B cell (primary cell): ENCODE measurements around the gene GBP7. TPM values are rescaled to one million over a fixed set of nuclear protein-coding genes. Genes with fewer than 3 reads are reported as not detected.

Source experiments
- ATAC-seq: fragments of 200-7000 bp; cut with Tn5 transposase; one replicate; pipeline ENCODE4 v1.10.0; 2021; ENCODE audit warnings: low read depth, mild to moderate bottlenecking, moderate number of reproducible peaks, moderate library complexity
- CTCF ChIA-PET: fragments of 350-600 bp; sonication (Branson Sonifier 250); formaldehyde crosslinking; loops from one replicate; lab custom pipeline; 2021; ENCODE audit warnings: antibody characterized with exemption, inconsistent platforms; lab: Charles Lee
- POLR2A ChIA-PET: fragments of 350-600 bp; sonication (Branson Sonifier 250); formaldehyde crosslinking; loops from one replicate; lab custom pipeline; 2021; ENCODE audit warnings: antibody characterized with exemption; lab: Charles Lee
- DNase-seq: peaks from one replicate; pipeline ENCODE4 v3.0.0; 2013
- H2AFZ ChIP-seq: 2 replicates; pipeline ENCODE4 v1.6.1; 2012; ENCODE audit warnings: mild to moderate bottlenecking, low read depth, low read length; ENCODE audit not compliant: insufficient read depth, poor library complexity, severe bottlenecking
- H3K27ac ChIP-seq, 2 donors: 1 replicate in 1 of 2; 2 replicates in 1 of 2; pipeline ENCODE4 v1.5.1; 2012 to 2013; ENCODE audit warnings: low read length in 2 of 2, mild to moderate bottlenecking in 2 of 2, moderate library complexity in 1 of 2
- H3K27me3 ChIP-seq, 4 experiments: fragments of 200-600 bp in 1 of 4; sonication (generic) in 1 of 4; replicated peaks in 1 of 4; 1 replicate in 2 of 4; 2 replicates in 2 of 4; pipeline versions ENCODE4 v1.6.1 to v1.7.0; 2013 to 2016; ENCODE audit warnings: low read length in 3 of 4, mild to moderate bottlenecking in 2 of 4, mixed read lengths in 1 of 4, moderate library complexity in 1 of 4; ENCODE audit not compliant: insufficient read depth in 4 of 4, control insufficient read depth in 3 of 4; ENCODE audit errors: control extremely low read depth in 1 of 4
- H3K36me3 ChIP-seq, 2 experiments: replicated peaks in 1 of 2; 1 replicate in 1 of 2; 2 replicates in 1 of 2; pipeline versions ENCODE4 v1.6.1 to v1.7.1; 2013; ENCODE audit warnings: low read length in 1 of 2; ENCODE audit not compliant: insufficient read depth in 2 of 2, control insufficient read depth in 1 of 2; ENCODE audit errors: control extremely low read depth in 1 of 2, extremely low read depth in 1 of 2
- H3K4me1 ChIP-seq, 2 donors: fragments of 200-600 bp in 1 of 2; sonication (generic) in 1 of 2; 1 replicate in 1 of 2; 2 replicates in 1 of 2; pipeline versions ENCODE4 v1.5.1 to v1.6.1; 2013 to 2017; ENCODE audit warnings: low read length in 2 of 2; ENCODE audit not compliant: control insufficient read depth in 2 of 2, insufficient read depth in 2 of 2
- H3K4me2 ChIP-seq: replicated peaks from 2 replicates; pipeline ENCODE3; 2012; ENCODE audit warnings: mild to moderate bottlenecking, low read depth, low read length; ENCODE audit not compliant: poor library complexity, severe bottlenecking
- H3K4me3 ChIP-seq, 5 experiments: fragments of 200-600 bp in 1 of 5; sonication (generic) in 1 of 5; 1 replicate in 3 of 5; 2 replicates in 2 of 5; pipeline versions ENCODE4 v1.5.1 to v1.7.0; 2011 to 2016; ENCODE audit warnings: low read length in 4 of 5, mild to moderate bottlenecking in 4 of 5, low read depth in 2 of 5, control low read depth in 1 of 5, moderate library complexity in 1 of 5; ENCODE audit not compliant: insufficient read depth in 1 of 5; ENCODE audit errors: control extremely low read depth in 1 of 5, extremely low read depth in 1 of 5
- H3K79me2 ChIP-seq: fragments of 200-600 bp; sonication (generic); one replicate; pipeline ENCODE4 v1.6.0; 2016; ENCODE audit warnings: low read length; ENCODE audit not compliant: control insufficient read depth, insufficient read depth
- H3K9ac ChIP-seq: fragments of 200-600 bp; sonication (generic); 2 replicates; pipeline ENCODE4 v1.6.1; 2017; ENCODE audit warnings: mild to moderate bottlenecking, low read length, moderate library complexity
- H3K9me3 ChIP-seq, 3 donors: one replicate each; pipeline versions ENCODE4 v1.6.1 to v1.7.1; 2013; ENCODE audit warnings: low read length in 2 of 3; ENCODE audit not compliant: control insufficient read depth in 2 of 3, insufficient read depth in 1 of 3; ENCODE audit errors: control extremely low read depth in 1 of 3
- H4K20me1 ChIP-seq: 2 replicates; pipeline ENCODE4 v1.6.0; 2012; ENCODE audit warnings: mild to moderate bottlenecking, low read length; ENCODE audit not compliant: insufficient read depth, control insufficient read depth, poor library complexity, severe bottlenecking
- H3K27ac Mint-ChIP-seq: one replicate; pipeline ENCODE4 v1.8.0; 2021; ENCODE audit warnings: mixed read lengths
- H3K27me3 Mint-ChIP-seq: one replicate; pipeline ENCODE4 v1.8.0; 2021; ENCODE audit warnings: mixed read lengths
- H3K4me1 Mint-ChIP-seq: one replicate; pipeline ENCODE4 v1.8.0; 2021; ENCODE audit warnings: mixed read lengths
- H3K4me3 Mint-ChIP-seq: one replicate; pipeline ENCODE4 v1.8.0; 2021; ENCODE audit warnings: mixed read lengths
- H3K9me3 Mint-ChIP-seq: one replicate; pipeline ENCODE4 v1.8.0; 2022; ENCODE audit warnings: mixed read lengths; ENCODE audit not compliant: insufficient read depth
- EZH2 ChIP-seq: IDR thresholded peaks from 2 replicates; pipeline ENCODE4 v1.6.1; 2012; ENCODE audit warnings: borderline replicate concordance, low read depth, mild to moderate bottlenecking, moderate library complexity, low read length; ENCODE audit not compliant: insufficient read depth, poor library complexity, severe bottlenecking
- WGBS: methylation state at CpG from one replicate; pipeline ENCODE4 v1.1.5; 2013; ENCODE audit warnings: missing lambda C conversion rate; ENCODE audit not compliant: insufficient coverage; 5-methylcytosine and 5-hydroxymethylcytosine counted together
- intact Hi-C: fragments of 100-400 bp; cut with micrococcal nuclease; formaldehyde crosslinking; loops from one replicate; pipeline ENCODE4 v1.10.0; 2022
- polyA plus RNA-seq: library from polyadenylated mRNA; depleted of rRNA; stranded (reverse); fragments of >200 nt; gene quantifications from 2 replicates; pipeline ENCODE4 v1.2.3, GENCODE V29; 2012
- total RNA-seq, 2 donors: library from RNA; stranded (reverse); fragments of 120-200 nt in 1 of 2; gene quantifications; 1 replicate in 1 of 2; 2 replicates in 1 of 2; pipeline versions ENCODE4 v1.2.3 to v1.2.4, GENCODE V29; 2013 to 2022
- TF ChIP-seq, protein P1 (sequence below): fragments of 200-600 bp; IDR thresholded peaks from one replicate; pipeline ENCODE4 v1.8.0; 2022; ENCODE audit warnings: antibody characterized with exemption, mild to moderate bottlenecking

Gene GBP7
- total and polyA plus RNA-seq, 2 donors (not counting 1 experiment from before 2014, with no cell fraction given), result not detected

DNA sequence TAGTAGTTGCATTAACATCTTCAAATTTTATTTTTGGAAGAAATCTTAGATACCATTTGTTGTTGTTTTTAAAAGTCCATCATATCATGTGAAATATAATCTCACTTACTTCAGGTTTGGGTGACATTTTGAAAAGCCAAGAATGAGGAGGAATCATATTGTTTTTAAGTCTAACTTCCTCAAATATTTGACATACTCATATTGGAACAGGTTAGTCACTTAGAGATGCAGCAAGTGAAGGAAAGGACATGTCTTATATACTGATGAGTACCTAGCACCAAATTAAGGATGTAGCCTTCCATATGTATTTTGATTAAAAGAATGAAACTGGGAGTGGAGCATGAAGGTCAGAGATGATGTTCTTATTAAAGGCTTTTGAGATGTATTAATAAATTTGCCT, 73.8 kb downstream of the GBP7 start:
- TF ChIP-seq EZH2, result no peak
- Mint-ChIP-seq H3K27me3 (peaks cover 6% of the 10 kb centered on the region), H3K4me1 (no peaks in the 10 kb centered on the region), H3K4me3 (no peak overlapping the region), H3K27ac (no peak overlapping the region), H3K9me3 (peaks cover 4% of the 10 kb centered on the region)
- Histone ChIP-seq H3K9me3 (peaks cover 0 to 3% (median 0%) of the 10 kb centered on the region in 3 donors), H3K4me3 (no peak overlapping the region), H3K36me3 (peaks cover 1 to 5% of the 10 kb centered on the region in 2 experiments), H3K4me2 (no peak overlapping the region), H4K20me1 (no peaks in the 10 kb centered on the region), H3K27me3 (no peaks in the 10 kb centered on the region), H3K27ac (no peak overlapping the region), H2AFZ (no peak overlapping the region), H3K9ac (no peak overlapping the region), H3K4me1 (no peaks in the 10 kb centered on the region), H3K79me2 (no peaks in the 10 kb centered on the region)
- intact Hi-C loops, result no loop called here
- ATAC-seq (no peak), DNase-seq (no peak)
- POLR2A ChIA-PET, result no interaction called here
- CTCF ChIA-PET, result no interaction called here

DNA sequence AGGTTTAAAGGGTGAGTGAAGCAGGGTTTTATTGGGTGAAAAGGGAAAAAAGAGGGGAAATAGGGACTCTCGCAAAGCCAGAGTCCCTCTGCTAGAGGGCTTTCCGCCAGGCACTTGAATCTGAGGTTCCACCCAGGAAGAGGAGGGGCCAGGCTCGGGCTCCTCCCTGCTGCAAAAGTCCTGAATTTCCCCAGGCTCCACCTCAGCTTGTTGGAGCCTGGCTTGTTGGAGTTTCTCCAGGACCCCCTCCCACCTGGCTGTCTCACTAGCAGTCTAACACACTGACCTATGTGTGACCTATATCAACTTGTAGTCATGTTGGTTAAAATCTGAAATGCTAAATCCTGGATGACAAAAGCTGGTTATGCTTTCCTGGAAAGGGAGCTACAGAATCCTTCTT, 75.4 kb downstream of the GBP7 start:
- Mint-ChIP-seq H3K27ac (no peak overlapping the region), H3K4me1 (no peaks in the 10 kb centered on the region), H3K4me3 (no peak overlapping the region), H3K9me3 (peaks cover 6% of the 10 kb centered on the region), H3K27me3 (peaks cover 6% of the 10 kb centered on the region)
- no peak overlapping the region for H2AFZ ChIP-seq
- TF ChIP-seq, protein P1, sequence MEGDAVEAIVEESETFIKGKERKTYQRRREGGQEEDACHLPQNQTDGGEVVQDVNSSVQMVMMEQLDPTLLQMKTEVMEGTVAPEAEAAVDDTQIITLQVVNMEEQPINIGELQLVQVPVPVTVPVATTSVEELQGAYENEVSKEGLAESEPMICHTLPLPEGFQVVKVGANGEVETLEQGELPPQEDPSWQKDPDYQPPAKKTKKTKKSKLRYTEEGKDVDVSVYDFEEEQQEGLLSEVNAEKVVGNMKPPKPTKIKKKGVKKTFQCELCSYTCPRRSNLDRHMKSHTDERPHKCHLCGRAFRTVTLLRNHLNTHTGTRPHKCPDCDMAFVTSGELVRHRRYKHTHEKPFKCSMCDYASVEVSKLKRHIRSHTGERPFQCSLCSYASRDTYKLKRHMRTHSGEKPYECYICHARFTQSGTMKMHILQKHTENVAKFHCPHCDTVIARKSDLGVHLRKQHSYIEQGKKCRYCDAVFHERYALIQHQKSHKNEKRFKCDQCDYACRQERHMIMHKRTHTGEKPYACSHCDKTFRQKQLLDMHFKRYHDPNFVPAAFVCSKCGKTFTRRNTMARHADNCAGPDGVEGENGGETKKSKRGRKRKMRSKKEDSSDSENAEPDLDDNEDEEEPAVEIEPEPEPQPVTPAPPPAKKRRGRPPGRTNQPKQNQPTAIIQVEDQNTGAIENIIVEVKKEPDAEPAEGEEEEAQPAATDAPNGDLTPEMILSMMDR, result no peak
- no peak for TF ChIP-seq EZH2
- peaks cover 0 to 4% of the 10 kb centered on the region in 2 experiments for H3K36me3 ChIP-seq
- H3K9ac ChIP-seq, result no peak overlapping the region
- no peaks in the 10 kb centered on the region for H3K79me2 ChIP-seq
- intact Hi-C loops, result no loop called here
- ATAC-seq (no peak), DNase-seq (no peak)
- CTCF ChIA-PET, result interaction anchor here (1.3 kb wide), 1 partner anchor 10 kb away, joined by 3 read pairs; no protein-coding TSS in a partner anchor
- H4K20me1 ChIP-seq, result no peaks in the 10 kb centered on the region
- H3K4me3 ChIP-seq, result no peak overlapping the region
- no peak overlapping the region for H3K4me2 ChIP-seq
- POLR2A ChIA-PET, result no interaction called here
- no peaks in the 10 kb centered on the region for H3K4me1 ChIP-seq
- no peaks in the 10 kb centered on the region for H3K27me3 ChIP-seq
- H3K9me3 ChIP-seq, result peaks cover 1 to 4% (median 3%) of the 10 kb centered on the region in 3 donors
- WGBS, result 100% methylated on average over 3 of the region's 3 CpGs
- no peak overlapping the region for H3K27ac ChIP-seq
